Endothelial cell of umbilical vein (primary cell): ENCODE results near the gene TXLNA. TPM values are rescaled to one million over a fixed set of nuclear protein-coding genes. Genes with fewer than 3 reads are reported as not detected.

Source experiments
- BruUV-seq: library from RNA; stranded (reverse); fragments of 400-500 nt; replicated peaks from 2 replicates; lab custom pipeline; 2021; lab: Mats Ljungman, UMichigan
- CTCF ChIA-PET: fragments of 300-600, 350-600 bp; sonication (Branson Sonifier 250); formaldehyde crosslinking; loops from one replicate; lab custom pipeline; 2021; ENCODE audit warnings: antibody characterized with exemption, inconsistent platforms; lab: Charles Lee
- POLR2A ChIA-PET: fragments of 300-600, 350-600 bp; sonication (Branson Sonifier 250); formaldehyde crosslinking; loops from one replicate; lab custom pipeline; 2021; ENCODE audit warnings: antibody characterized with exemption, inconsistent platforms; lab: Charles Lee
- DNase-seq: peaks from one replicate; pipeline ENCODE4 v3.0.0-alpha.2; 2011; ENCODE audit warnings: low read depth, low spot score
- FAIRE-seq: peaks from 2 replicates; lab custom pipeline; 2011; peaks lifted over from hg19 to GRCh38; lab: Jason Lieb, UNC
- H2AFZ ChIP-seq: 2 replicates; pipeline ENCODE4 v1.6.0; 2012; ENCODE audit warnings: low read depth, low read length, control low read depth, inconsistent platforms
- H3K27ac ChIP-seq: 2 replicates; pipeline ENCODE4 v1.5.1; 2011; ENCODE audit warnings: low read depth, mild to moderate bottlenecking, control low read depth, low read length, moderate library complexity; ENCODE audit not compliant: insufficient read depth
- H3K27me3 ChIP-seq, 2 experiments: 2 replicates each; pipeline versions ENCODE4 v1.6.0 to v1.6.1; 2011; ENCODE audit warnings: low read length in 2 of 2, mixed read lengths in 1 of 2; ENCODE audit not compliant: control insufficient read depth in 2 of 2, insufficient read depth in 2 of 2
- H3K36me3 ChIP-seq, 2 experiments: 2 replicates in 1 of 2; 3 replicates in 1 of 2; pipeline ENCODE4 v1.5.1; 2011; ENCODE audit warnings: low read length in 2 of 2, mild to moderate bottlenecking in 1 of 2, moderate library complexity in 1 of 2; ENCODE audit not compliant: control insufficient read depth in 2 of 2, insufficient read depth in 2 of 2; ENCODE audit errors: extremely low read depth in 1 of 2
- H3K4me1 ChIP-seq: 3 replicates; pipeline ENCODE4 v1.5.1; 2011; ENCODE audit warnings: mild to moderate bottlenecking, low read length; ENCODE audit not compliant: control insufficient read depth, insufficient read depth; ENCODE audit errors: extremely low read depth
- H3K4me2 ChIP-seq: 2 replicates; pipeline ENCODE4 v1.6.1; 2011; ENCODE audit warnings: low read length, control low read depth, mixed read lengths; ENCODE audit not compliant: insufficient read depth
- H3K4me3 ChIP-seq, 3 experiments: fragments of 200-600 bp in 1 of 3; sonication (generic), shearing (Covaris generic) in 1 of 3; replicated peaks in 1 of 3; 2 replicates each; pipeline ENCODE4 v1.5.1; 2011 to 2016; ENCODE audit warnings: control low read depth in 3 of 3, low read length in 3 of 3, mild to moderate bottlenecking in 2 of 3, inconsistent platforms in 1 of 3, low read depth in 1 of 3, moderate library complexity in 1 of 3; ENCODE audit not compliant: insufficient read depth in 1 of 3
- H3K79me2 ChIP-seq: 2 replicates; pipeline ENCODE4 v1.6.0; 2012; ENCODE audit warnings: low read length, inconsistent platforms; ENCODE audit not compliant: control insufficient read depth, insufficient read depth
- H3K9ac ChIP-seq: replicated peaks from 2 replicates; pipeline ENCODE3; 2011; ENCODE audit warnings: low read length, control low read depth; ENCODE audit not compliant: insufficient read depth; ENCODE audit errors: extremely low read depth
- H3K9me1 ChIP-seq: replicated peaks from 3 replicates; pipeline ENCODE4 v1.6.0; 2011; ENCODE audit warnings: mild to moderate bottlenecking, low read length; ENCODE audit not compliant: control insufficient read depth, insufficient read depth; ENCODE audit errors: extremely low read depth
- H3K9me3 ChIP-seq: replicated peaks from 2 replicates; pipeline ENCODE4 v1.5.1; 2012; ENCODE audit warnings: low read length, inconsistent platforms; ENCODE audit not compliant: control insufficient read depth, insufficient read depth
- H4K20me1 ChIP-seq: replicated peaks from 2 replicates; pipeline ENCODE3; 2011; ENCODE audit warnings: mild to moderate bottlenecking, low read length; ENCODE audit not compliant: control insufficient read depth, insufficient read depth; ENCODE audit errors: extremely low read depth
- FOS ChIP-seq: IDR thresholded peaks from 2 replicates; pipeline ENCODE4 v1.6.1; 2011; ENCODE audit warnings: mild to moderate bottlenecking, low read length, moderate library complexity, borderline replicate concordance; ENCODE audit not compliant: insufficient read depth
- GATA2 ChIP-seq: IDR thresholded peaks from 2 replicates; pipeline ENCODE4 v1.7.0; 2011; ENCODE audit warnings: low read depth, mild to moderate bottlenecking, moderate library complexity, mixed read lengths, low read length; ENCODE audit not compliant: insufficient read length, insufficient read depth
- JUN ChIP-seq: IDR thresholded peaks from 2 replicates; pipeline ENCODE4 v1.6.1; 2011; ENCODE audit warnings: borderline replicate concordance, low read depth; ENCODE audit not compliant: insufficient read length, insufficient read depth
- MYC ChIP-seq: IDR thresholded peaks from one replicate; pipeline ENCODE4 v1.6.1; 2011; ENCODE audit warnings: mild to moderate bottlenecking, low read depth, low read length
- POLR2A ChIP-seq: IDR thresholded peaks from 2 replicates; pipeline ENCODE4 v1.6.1; 2012; ENCODE audit warnings: low read depth, mild to moderate bottlenecking, control low read depth, low read length
- dilution Hi-C: fragments of 300-500 bp; cut with MboI; formaldehyde crosslinking; loops from one replicate; pipeline ENCODE4 v1.15.0; 2019; ENCODE audit warnings: low sequenced_read_pairs; ENCODE audit not compliant: extremely low pct_ligation_motif_present
- intact Hi-C: fragments of 100-400 bp; cut with micrococcal nuclease; formaldehyde crosslinking; loops from one replicate; pipeline ENCODE4 v1.10.0; 2022
- polyA plus RNA-seq, 4 experiments: library from polyadenylated mRNA; depleted of rRNA in 3 of 4; stranded (reverse) in 3 of 4; unstranded in 1 of 4; fragments of >200 nt; gene quantifications; 2 replicates each; pipeline versions ENCODE4 v1.2.1 to v1.2.3, GENCODE V29; 2011 to 2012; ENCODE audit warnings: missing spikeins in 1 of 4
- total RNA-seq: library from RNA; stranded (reverse); gene quantifications from 2 replicates; pipeline ENCODE4 v1.2.3, GENCODE V29; 2021
- TF ChIP-seq, protein P1 (sequence below), 2 donors: IDR thresholded peaks; 1 replicate in 1 of 2; 2 replicates in 1 of 2; pipeline ENCODE4 v1.5.1; 2011; ENCODE audit warnings: low read length in 2 of 2, mild to moderate bottlenecking in 2 of 2, moderate library complexity in 2 of 2, control low read depth in 1 of 2, inconsistent platforms in 1 of 2, low read depth in 1 of 2; ENCODE audit not compliant: insufficient read depth in 1 of 2; ENCODE audit errors: extremely low read depth in 1 of 2
- TF ChIP-seq, protein P2 (sequence below): IDR thresholded peaks from 2 replicates; pipeline ENCODE4 v1.6.1; 2011; ENCODE audit not compliant: insufficient read depth, insufficient read length

TXLNA gene
- total and polyA plus RNA-seq, 2 donors (not counting 3 experiments of a cell fraction or from before 2014, with no cell fraction given): 41.8 to 69.4 TPM

DNA sequence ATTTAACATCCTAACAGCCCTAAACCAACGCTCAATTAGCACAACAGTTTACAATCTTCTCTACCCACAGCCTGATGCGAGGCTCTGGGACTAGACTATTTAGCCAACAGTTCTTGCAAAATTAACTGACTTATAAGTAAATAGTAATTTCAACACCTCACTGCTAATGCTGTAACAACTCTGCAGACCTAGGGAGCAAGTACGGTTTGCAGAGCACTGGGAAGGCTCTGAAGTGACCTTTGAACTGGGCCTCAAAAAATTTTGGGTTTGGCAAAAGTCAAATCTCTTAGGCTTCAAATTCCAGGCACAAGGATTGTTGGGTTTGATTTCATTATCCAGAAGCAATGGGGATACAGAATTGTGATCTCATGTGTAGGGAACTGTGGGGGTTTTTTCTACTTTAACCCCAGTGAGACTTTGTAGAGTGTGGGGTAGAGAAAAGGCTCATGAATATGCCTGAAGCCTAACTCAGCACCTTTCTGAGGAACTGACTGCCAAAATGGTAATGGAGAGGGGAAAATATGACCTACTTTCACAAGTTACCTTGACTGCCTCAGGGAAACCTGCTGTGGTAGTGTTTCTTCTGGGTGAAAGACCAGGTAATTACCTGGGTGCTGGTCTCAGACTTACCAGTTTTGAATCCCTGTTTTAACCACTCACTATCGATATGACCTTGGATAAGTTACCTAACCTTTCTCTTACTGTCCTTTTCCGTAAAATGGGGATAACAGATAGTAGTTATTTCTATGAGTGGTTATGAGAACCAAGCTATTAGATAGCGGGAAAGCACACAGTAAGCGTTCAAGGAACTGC is 889 bp upstream of the TXLNA start:
- no peaks in the 10 kb centered on the region for H3K9me1 ChIP-seq
- intact Hi-C loops (loop anchor here (2.0 kb wide), 2 partner anchors 62 to 70 kb away; partner anchors contain the start of gene KPNA6), dilution Hi-C loops (no loop called here)
- peaks cover 3 to 5% of the 10 kb centered on the region in 2 experiments for H3K36me3 ChIP-seq
- peak overlapping the region; percentile 57 for H3K4me2 ChIP-seq
- peaks cover 30% of the 10 kb centered on the region for H3K79me2 ChIP-seq
- TF ChIP-seq JUN (no peak), FOS (no peak), GATA2 (no peak)
- H3K9ac ChIP-seq: no peak overlapping the region
- FAIRE-seq: peak; percentile 44
- peaks cover 22% of the 10 kb centered on the region for H3K4me1 ChIP-seq
- CTCF ChIA-PET: interaction anchor here (0.5 to 2.3 kb wide), 4 partner anchors 15 to 138 kb away, joined by 3 to 13 read pairs (median 3); partner anchors contain the start of gene KPNA6
- DNase-seq: no peak
- no peaks in the 10 kb centered on the region for H3K27me3 ChIP-seq
- no peaks in the 10 kb centered on the region for H4K20me1 ChIP-seq
- no peaks in the 10 kb centered on the region for H3K9me3 ChIP-seq
- POLR2A ChIA-PET: interaction anchor here (0.6 to 2.5 kb wide), 4 partner anchors 70 to 165 kb away, joined by 3 to 9 read pairs (median 6); partner anchors contain the start of genes KHDRBS1, KPNA6, MARCKSL1 and TMEM39B
- BruUV-seq: no TSS peak
- peak overlapping the region; percentile 88 for H3K27ac ChIP-seq
- peak overlapping the region; percentile 83 for H2AFZ ChIP-seq
- no peak overlapping the region for H3K4me3 ChIP-seq

GRCh38 chr1:32179193-32179442 is 357 bp upstream of the TXLNA start:
- TF ChIP-seq MYC: no peak
- TF ChIP-seq, protein P1, sequence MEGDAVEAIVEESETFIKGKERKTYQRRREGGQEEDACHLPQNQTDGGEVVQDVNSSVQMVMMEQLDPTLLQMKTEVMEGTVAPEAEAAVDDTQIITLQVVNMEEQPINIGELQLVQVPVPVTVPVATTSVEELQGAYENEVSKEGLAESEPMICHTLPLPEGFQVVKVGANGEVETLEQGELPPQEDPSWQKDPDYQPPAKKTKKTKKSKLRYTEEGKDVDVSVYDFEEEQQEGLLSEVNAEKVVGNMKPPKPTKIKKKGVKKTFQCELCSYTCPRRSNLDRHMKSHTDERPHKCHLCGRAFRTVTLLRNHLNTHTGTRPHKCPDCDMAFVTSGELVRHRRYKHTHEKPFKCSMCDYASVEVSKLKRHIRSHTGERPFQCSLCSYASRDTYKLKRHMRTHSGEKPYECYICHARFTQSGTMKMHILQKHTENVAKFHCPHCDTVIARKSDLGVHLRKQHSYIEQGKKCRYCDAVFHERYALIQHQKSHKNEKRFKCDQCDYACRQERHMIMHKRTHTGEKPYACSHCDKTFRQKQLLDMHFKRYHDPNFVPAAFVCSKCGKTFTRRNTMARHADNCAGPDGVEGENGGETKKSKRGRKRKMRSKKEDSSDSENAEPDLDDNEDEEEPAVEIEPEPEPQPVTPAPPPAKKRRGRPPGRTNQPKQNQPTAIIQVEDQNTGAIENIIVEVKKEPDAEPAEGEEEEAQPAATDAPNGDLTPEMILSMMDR (IDR thresholded peaks at IDR 0.05; ENCODE audit: extremely low read depth in 1 of 2, insufficient read depth in 1 of 2, low read depth in 1 of 2, low read length in 2 of 2): no peak
- TF ChIP-seq POLR2A: no peak
- TF ChIP-seq, protein P2, sequence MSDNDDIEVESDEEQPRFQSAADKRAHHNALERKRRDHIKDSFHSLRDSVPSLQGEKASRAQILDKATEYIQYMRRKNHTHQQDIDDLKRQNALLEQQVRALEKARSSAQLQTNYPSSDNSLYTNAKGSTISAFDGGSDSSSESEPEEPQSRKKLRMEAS: no peak
- no peaks in the 10 kb centered on the region for H4K20me1 ChIP-seq
- peak overlapping the region; percentile 57 for H3K4me2 ChIP-seq
- no peaks in the 10 kb centered on the region for H3K9me3 ChIP-seq
- peak overlapping the region; percentile 95 for H3K9ac ChIP-seq
- no peak for DNase-seq
- dilution Hi-C loops (no loop called here), intact Hi-C loops (loop anchor here (2.0 kb wide), 2 partner anchors 62 to 70 kb away; partner anchors contain the start of gene KPNA6)
- ChIA-PET POLR2A (interaction anchor here (0.6 to 2.5 kb wide), 4 partner anchors 71 to 166 kb away, joined by 3 to 9 read pairs (median 6); partner anchors contain the start of genes KHDRBS1, KPNA6, MARCKSL1 and TMEM39B), CTCF (interaction anchor here (0.5 to 2.3 kb wide), 5 partner anchors 14 to 137 kb away, joined by 3 to 13 read pairs (median 3); partner anchors contain the start of gene KPNA6)
- peaks cover 34% of the 10 kb centered on the region for H3K79me2 ChIP-seq
- H3K4me1 ChIP-seq: peaks cover 22% of the 10 kb centered on the region
- H3K27ac ChIP-seq: peak overlapping the region; percentile 88
- no peaks in the 10 kb centered on the region for H3K27me3 ChIP-seq
- no peak for FAIRE-seq
- peak overlapping the region in 2 of 3 experiments; percentile 53 to 90 for H3K4me3 ChIP-seq
- peaks cover 3 to 7% of the 10 kb centered on the region in 2 experiments for H3K36me3 ChIP-seq
- TSS peak; percentile 87 for BruUV-seq
- no peaks in the 10 kb centered on the region for H3K9me1 ChIP-seq
- peak overlapping the region; percentile 83 for H2AFZ ChIP-seq
